Testis (tissue), 3 donors: ENCODE measurements around the gene RAD52. TPM values are rescaled to one million over a fixed set of nuclear protein-coding genes. Genes with fewer than 3 reads are reported as not detected.
"Not testable (repeated sequence)": the region's sequence is repeated elsewhere in the genome, so short reads cannot be mapped to it uniquely, and the experiment has no call there.

Experiments used
- DNase-seq: peaks from one replicate; pipeline ENCODE4 v3.0.0-alpha.2; 2019
- H3K27ac ChIP-seq, 2 donors: fragments of 200-600 bp; sonication (generic); one replicate each; pipeline ENCODE4 v1.5.1; 2019
- H3K27me3 ChIP-seq: fragments of 200-600 bp; sonication (generic); one replicate; pipeline ENCODE4 v1.5.1; 2019
- H3K36me3 ChIP-seq: fragments of 200-600 bp; sonication (generic); one replicate; pipeline ENCODE4 v1.5.1; 2017; ENCODE audit warnings: low read depth; ENCODE audit errors: missing control alignments
- H3K4me1 ChIP-seq: fragments of 200-600 bp; sonication (generic); one replicate; pipeline ENCODE4 v1.5.1; 2019
- H3K4me3 ChIP-seq, 2 donors: fragments of 200-600 bp; sonication (generic); one replicate each; pipeline ENCODE4 v1.5.1; 2017 to 2019
- H3K9me3 ChIP-seq: fragments of 200-600 bp; sonication (generic); one replicate; pipeline ENCODE4 v1.5.1; 2017
- POLR2A ChIP-seq: fragments of 450-650 bp; IDR thresholded peaks from one replicate; pipeline ENCODE4 v1.6.1; 2017; ENCODE audit warnings: antibody characterized with exemption, mild to moderate bottlenecking, moderate library complexity
- WGBS, 2 donors: methylation state at CpG; one replicate each; pipeline ENCODE4 v1.1.5; 2018; 5-methylcytosine and 5-hydroxymethylcytosine counted together
- intact Hi-C: fragments of 100-400 bp; cut with DNase I; formaldehyde crosslinking; loops from one replicate; pipeline ENCODE4 v1.15.1; 2023; ENCODE audit warnings: low total_unique reads
- polyA plus RNA-seq: library from polyadenylated mRNA; stranded (reverse); fragments of 350-450 nt; fragmentation: Illumina TruSeq; extraction: RNeasy Lipid Tissue Mini Kit (QIAGEN cat#74804); gene quantifications from one replicate; pipeline ENCODE4 v1.2.3, GENCODE V29; 2014; ENCODE audit warnings: low read depth, low replicate concordance; ENCODE audit not compliant: insufficient read depth
- total RNA-seq, 2 donors: library from RNA; depleted of rRNA; stranded (reverse); fragments of >200 nt; gene quantifications; one replicate each; pipeline ENCODE4 v1.2.3, GENCODE V29; 2016
- TF ChIP-seq, protein P1 (sequence below), 3 experiments: fragments of 450-650 bp in 2 of 3; fragments of 200-600 bp in 1 of 3; sonication (generic) in 1 of 3; IDR thresholded peaks; one replicate each; pipeline ENCODE4 v1.5.1; 2016 to 2019; ENCODE audit warnings: antibody characterized with exemption in 3 of 3, mild to moderate bottlenecking in 2 of 3, moderate library complexity in 1 of 3

RAD52 gene
- total and polyA plus RNA-seq, 3 donors from 2014 or later = 17.2 to 29.1 (median 20.9) TPM

- intact Hi-C loops = no loop called here
- Histone ChIP-seq H3K27me3 (no peaks in the 10 kb centered on the region), H3K4me1 (no peaks in the 10 kb centered on the region), H3K9me3 (no peaks in the 10 kb centered on the region), H3K27ac (no peak overlapping the region), H3K4me3 (no peak overlapping the region), H3K36me3 (no peaks in the 10 kb centered on the region)
- no peak for TF ChIP-seq POLR2A
- TF ChIP-seq, protein P1, sequence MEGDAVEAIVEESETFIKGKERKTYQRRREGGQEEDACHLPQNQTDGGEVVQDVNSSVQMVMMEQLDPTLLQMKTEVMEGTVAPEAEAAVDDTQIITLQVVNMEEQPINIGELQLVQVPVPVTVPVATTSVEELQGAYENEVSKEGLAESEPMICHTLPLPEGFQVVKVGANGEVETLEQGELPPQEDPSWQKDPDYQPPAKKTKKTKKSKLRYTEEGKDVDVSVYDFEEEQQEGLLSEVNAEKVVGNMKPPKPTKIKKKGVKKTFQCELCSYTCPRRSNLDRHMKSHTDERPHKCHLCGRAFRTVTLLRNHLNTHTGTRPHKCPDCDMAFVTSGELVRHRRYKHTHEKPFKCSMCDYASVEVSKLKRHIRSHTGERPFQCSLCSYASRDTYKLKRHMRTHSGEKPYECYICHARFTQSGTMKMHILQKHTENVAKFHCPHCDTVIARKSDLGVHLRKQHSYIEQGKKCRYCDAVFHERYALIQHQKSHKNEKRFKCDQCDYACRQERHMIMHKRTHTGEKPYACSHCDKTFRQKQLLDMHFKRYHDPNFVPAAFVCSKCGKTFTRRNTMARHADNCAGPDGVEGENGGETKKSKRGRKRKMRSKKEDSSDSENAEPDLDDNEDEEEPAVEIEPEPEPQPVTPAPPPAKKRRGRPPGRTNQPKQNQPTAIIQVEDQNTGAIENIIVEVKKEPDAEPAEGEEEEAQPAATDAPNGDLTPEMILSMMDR (IDR thresholded peaks at IDR 0.05) = no peak
- 56 to 66% methylated on average over 7 of the region's 7 CpGs for WGBS, 2 donors
- DNase-seq = no peak
These were observed 5.3 kb downstream of the RAD52 start for GRCh38 chr12:944211-944610.

DNA sequence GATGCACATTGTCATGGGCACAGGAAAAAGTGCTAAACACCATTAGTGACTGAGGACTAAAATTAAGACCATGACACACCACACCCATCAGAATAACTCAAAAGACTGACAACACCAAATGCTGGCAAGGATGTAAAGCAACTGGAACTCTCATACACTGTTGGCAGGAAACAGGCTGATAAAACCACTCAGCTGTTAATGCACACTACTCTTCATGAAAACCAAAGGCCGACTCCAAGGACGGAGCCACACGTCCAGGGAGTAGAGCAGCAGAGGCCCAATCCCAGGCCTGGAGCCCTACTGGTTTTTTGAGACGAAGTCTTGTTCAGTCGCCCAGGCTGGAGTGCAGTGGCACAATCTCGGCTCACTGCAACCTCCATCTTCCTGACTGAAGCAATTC lies 6.4 kb downstream of the RAD52 start:
- H3K36me3 ChIP-seq = no peaks in the 10 kb centered on the region
- intact Hi-C loops = no loop called here
- DNase-seq = no peak
- H3K27me3 ChIP-seq = no peaks in the 10 kb centered on the region
- no peak overlapping the region for H3K4me3 ChIP-seq
- H3K27ac ChIP-seq = no peak overlapping the region
- H3K9me3 ChIP-seq = no peaks in the 10 kb centered on the region
- H3K4me1 ChIP-seq = no peaks in the 10 kb centered on the region
- WGBS, 2 donors = 85 to 91% methylated on average over 6 of the region's 6 CpGs
- TF ChIP-seq, protein P1 (IDR thresholded peaks at IDR 0.05) = no peak
- no peak for TF ChIP-seq POLR2A

DNA sequence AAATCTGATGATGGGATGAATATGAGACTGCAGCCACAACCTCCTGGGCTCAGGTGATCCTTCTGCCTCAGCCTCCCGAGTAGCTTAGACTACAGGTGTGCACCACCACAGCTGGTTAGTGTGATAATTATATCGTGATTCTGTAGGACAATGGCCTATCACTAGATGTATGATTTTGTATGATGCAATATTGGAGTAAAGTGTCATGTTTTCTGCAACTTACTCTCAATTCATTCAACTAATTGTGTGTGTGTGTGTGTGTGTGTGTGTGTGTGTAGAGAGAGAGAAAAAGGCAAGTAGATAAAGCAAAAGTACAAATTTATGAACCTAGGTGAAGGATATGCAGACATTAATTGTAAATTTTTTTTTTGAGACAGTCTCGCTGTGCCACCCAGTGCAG lies 10.7 kb downstream of the RAD52 start:
- Histone ChIP-seq H3K4me1 (no peaks in the 10 kb centered on the region), H3K27me3 (no peaks in the 10 kb centered on the region), H3K36me3 (no peaks in the 10 kb centered on the region), H3K4me3 (no peak overlapping the region), H3K27ac (no peak overlapping the region), H3K9me3 (no peaks in the 10 kb centered on the region)
- DNase-seq = no peak
- intact Hi-C loops = no loop called here
- WGBS, 2 donors = 92 to 95% methylated on average over 3 of the region's 3 CpGs
- TF ChIP-seq, protein P1 (IDR thresholded peaks at IDR 0.05) = no peak

DNA sequence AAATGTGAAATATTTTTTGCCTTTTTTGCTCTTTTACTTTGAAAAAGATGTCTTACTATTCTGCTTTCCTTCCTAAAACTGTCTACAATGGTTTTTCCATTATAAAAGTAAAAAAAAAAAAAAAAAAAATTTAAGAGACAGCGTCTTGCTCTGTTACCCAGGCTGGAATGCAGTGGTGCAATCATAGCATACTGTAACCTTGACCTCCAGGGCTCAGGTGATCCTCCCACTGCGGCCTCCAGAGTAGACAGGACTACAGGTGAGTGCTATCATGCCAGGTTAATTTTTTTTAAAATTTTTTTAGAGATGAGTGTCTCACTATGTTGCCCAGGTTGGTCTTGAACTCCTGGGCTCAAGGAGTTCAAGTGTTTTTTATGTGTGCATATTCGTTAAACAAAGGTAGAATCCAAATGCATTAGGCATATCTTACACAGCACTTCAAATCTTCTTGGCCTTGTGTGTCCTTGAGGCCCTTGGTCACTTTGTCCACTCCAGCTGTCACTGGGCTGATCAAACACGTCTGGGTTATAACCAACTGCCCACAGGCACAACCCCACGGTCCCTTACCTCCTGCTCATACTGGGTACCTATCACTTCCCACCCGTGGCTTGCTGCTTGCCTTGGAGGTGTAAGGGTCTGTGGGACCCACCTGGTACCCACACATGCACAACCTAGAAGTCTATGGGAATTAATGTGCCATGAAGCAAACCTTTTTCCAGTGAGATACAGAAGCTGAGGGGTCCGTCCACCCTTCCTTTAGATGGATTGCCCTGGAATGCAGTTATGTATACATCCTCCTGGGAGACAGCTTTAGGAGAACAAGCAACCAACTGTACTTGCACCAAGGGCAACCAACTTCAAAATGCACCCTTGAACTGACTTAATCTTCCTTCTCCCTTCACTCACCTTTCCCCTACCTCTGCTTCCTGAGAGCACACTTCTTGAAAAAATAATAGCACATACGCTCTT lies 12.8 kb downstream of the RAD52 start:
- Histone ChIP-seq H3K4me3 (no peak overlapping the region), H3K27me3 (no peaks in the 10 kb centered on the region), H3K27ac (no peak overlapping the region), H3K9me3 (no peaks in the 10 kb centered on the region), H3K4me1 (no peaks in the 10 kb centered on the region), H3K36me3 (no peaks in the 10 kb centered on the region)
- intact Hi-C loops = no loop called here
- TF ChIP-seq POLR2A = no peak
- TF ChIP-seq, protein P1 (IDR thresholded peaks at IDR 0.05) = no peak
- 81 to 84% methylated on average over 8 of the region's 8 CpGs for WGBS, 2 donors
- DNase-seq = no peak

- H3K27ac ChIP-seq, H3K9me3 ChIP-seq, H3K36me3 ChIP-seq, DNase-seq, H3K27me3 ChIP-seq, H3K4me1 ChIP-seq, H3K4me3 ChIP-seq, intact Hi-C loops: not testable (repeated sequence)
- 93 to 98% methylated on average over 11 to 12 of the region's 12 CpGs for WGBS, 2 donors
These were observed 13.6 kb downstream of the RAD52 start for GRCh38 chr12:935891-936290.
